ENCODE data around the gene RALGDS.

RALGDS gene

GRCh38 chr9:133056533-133056932 is 64.5 kb downstream of the RALGDS start:
- TF ChIP-seq CTCF (IDR thresholded peaks at IDR 0.05; ENCODE audit: low read depth, low read length, missing control alignments) = no peak
- Histone ChIP-seq H3K27me3 (replicated peaks) (no peaks in the 10 kb centered on the region), H3K27ac (no peak overlapping the region), H3K36me3 (replicated peaks) (peaks cover 32% of the 10 kb centered on the region), H3K4me3 (ENCODE audit: low read depth, low read length) (no peak overlapping the region)
- in situ Hi-C loops (cut with HindIII; ENCODE audit: low pct_ligation_motif_present, low sequenced_read_pairs) = no loop called here
- DNase-seq = no peak

- H3K36me3 ChIP-seq (replicated peaks) = peaks cover 39% of the 10 kb centered on the region
- H3K27ac ChIP-seq = no peak overlapping the region
- no peak overlapping the region for H3K4me3 ChIP-seq (ENCODE audit: low read depth, low read length)
- no peak for DNase-seq
- no peaks in the 10 kb centered on the region for H3K27me3 ChIP-seq (replicated peaks)
- in situ Hi-C loops (cut with HindIII; ENCODE audit: low pct_ligation_motif_present, low sequenced_read_pairs) = no loop called here
- no peak for TF ChIP-seq CTCF (IDR thresholded peaks at IDR 0.05; ENCODE audit: low read depth, low read length, missing control alignments)
These were observed 65.1 kb downstream of the RALGDS start for GRCh38 chr9:133055788-133056420.

GRCh38 chr9:133054966-133055365 is 66.1 kb downstream of the RALGDS start:
- TF ChIP-seq CTCF (IDR thresholded peaks at IDR 0.05; ENCODE audit: low read depth, low read length, missing control alignments) = no peak
- peaks cover 42% of the 10 kb centered on the region for H3K36me3 ChIP-seq (replicated peaks)
- in situ Hi-C loops (cut with HindIII; ENCODE audit: low pct_ligation_motif_present, low sequenced_read_pairs) = no loop called here
- peak; percentile 67 for DNase-seq
- H3K4me3 ChIP-seq (ENCODE audit: low read depth, low read length) = no peak overlapping the region
- no peaks in the 10 kb centered on the region for H3K27me3 ChIP-seq (replicated peaks)
- no peak overlapping the region for H3K27ac ChIP-seq

- Histone ChIP-seq H3K36me3 (replicated peaks) (peaks cover 42% of the 10 kb centered on the region), H3K4me3 (ENCODE audit: low read depth, low read length) (no peak overlapping the region), H3K27ac (no peak overlapping the region), H3K27me3 (replicated peaks) (no peaks in the 10 kb centered on the region)
- TF ChIP-seq CTCF (IDR thresholded peaks at IDR 0.05; ENCODE audit: low read depth, low read length, missing control alignments) = no peak
- in situ Hi-C loops (cut with HindIII; ENCODE audit: low pct_ligation_motif_present, low sequenced_read_pairs) = no loop called here
- DNase-seq = no peak
These were observed 66.7 kb downstream of the RALGDS start for GRCh38 chr9:133054194-133054890.

- in situ Hi-C loops (cut with HindIII; ENCODE audit: low pct_ligation_motif_present, low sequenced_read_pairs) = no loop called here
- no peak for DNase-seq
- Histone ChIP-seq H3K4me3 (ENCODE audit: low read depth, low read length) (no peak overlapping the region), H3K27me3 (replicated peaks) (no peaks in the 10 kb centered on the region), H3K36me3 (replicated peaks) (peaks cover 42% of the 10 kb centered on the region), H3K27ac (no peak overlapping the region)
- no peak for TF ChIP-seq CTCF (IDR thresholded peaks at IDR 0.05; ENCODE audit: low read depth, low read length, missing control alignments)
These were observed 69.0 kb downstream of the RALGDS start for GRCh38 chr9:133051966-133052539.
